ENCODE results near the gene FAH.

GRCh38 chr15:80216911-80217310 is 64.1 kb downstream of the FAH start:
- TF ChIP-seq SMC3 (conservative IDR thresholded peaks at IDR 0.05; ENCODE audit: poor library complexity) (no peak), RAD21 (conservative IDR thresholded peaks at IDR 0.05) (no peak), TAF1 (IDR thresholded peaks at IDR 0.05; ENCODE audit: low read depth) (no peak), POLR2AphosphoS5 (IDR thresholded peaks at IDR 0.05) (no peak), EP300 (conservative IDR thresholded peaks at IDR 0.05; ENCODE audit: poor library complexity, severe bottlenecking) (no peak), MXI1 (conservative IDR thresholded peaks at IDR 0.05; ENCODE audit: poor library complexity, severe bottlenecking) (no peak), EZH2 (IDR thresholded peaks at IDR 0.05; ENCODE audit: borderline replicate concordance, insufficient read depth, low read length, poor library complexity, severe bottlenecking) (no peak)
- TF ChIP-seq, protein P1, sequence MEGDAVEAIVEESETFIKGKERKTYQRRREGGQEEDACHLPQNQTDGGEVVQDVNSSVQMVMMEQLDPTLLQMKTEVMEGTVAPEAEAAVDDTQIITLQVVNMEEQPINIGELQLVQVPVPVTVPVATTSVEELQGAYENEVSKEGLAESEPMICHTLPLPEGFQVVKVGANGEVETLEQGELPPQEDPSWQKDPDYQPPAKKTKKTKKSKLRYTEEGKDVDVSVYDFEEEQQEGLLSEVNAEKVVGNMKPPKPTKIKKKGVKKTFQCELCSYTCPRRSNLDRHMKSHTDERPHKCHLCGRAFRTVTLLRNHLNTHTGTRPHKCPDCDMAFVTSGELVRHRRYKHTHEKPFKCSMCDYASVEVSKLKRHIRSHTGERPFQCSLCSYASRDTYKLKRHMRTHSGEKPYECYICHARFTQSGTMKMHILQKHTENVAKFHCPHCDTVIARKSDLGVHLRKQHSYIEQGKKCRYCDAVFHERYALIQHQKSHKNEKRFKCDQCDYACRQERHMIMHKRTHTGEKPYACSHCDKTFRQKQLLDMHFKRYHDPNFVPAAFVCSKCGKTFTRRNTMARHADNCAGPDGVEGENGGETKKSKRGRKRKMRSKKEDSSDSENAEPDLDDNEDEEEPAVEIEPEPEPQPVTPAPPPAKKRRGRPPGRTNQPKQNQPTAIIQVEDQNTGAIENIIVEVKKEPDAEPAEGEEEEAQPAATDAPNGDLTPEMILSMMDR (IDR thresholded peaks at IDR 0.05; ENCODE audit: poor library complexity, severe bottlenecking) = no peak
- TF ChIP-seq, protein P2, sequence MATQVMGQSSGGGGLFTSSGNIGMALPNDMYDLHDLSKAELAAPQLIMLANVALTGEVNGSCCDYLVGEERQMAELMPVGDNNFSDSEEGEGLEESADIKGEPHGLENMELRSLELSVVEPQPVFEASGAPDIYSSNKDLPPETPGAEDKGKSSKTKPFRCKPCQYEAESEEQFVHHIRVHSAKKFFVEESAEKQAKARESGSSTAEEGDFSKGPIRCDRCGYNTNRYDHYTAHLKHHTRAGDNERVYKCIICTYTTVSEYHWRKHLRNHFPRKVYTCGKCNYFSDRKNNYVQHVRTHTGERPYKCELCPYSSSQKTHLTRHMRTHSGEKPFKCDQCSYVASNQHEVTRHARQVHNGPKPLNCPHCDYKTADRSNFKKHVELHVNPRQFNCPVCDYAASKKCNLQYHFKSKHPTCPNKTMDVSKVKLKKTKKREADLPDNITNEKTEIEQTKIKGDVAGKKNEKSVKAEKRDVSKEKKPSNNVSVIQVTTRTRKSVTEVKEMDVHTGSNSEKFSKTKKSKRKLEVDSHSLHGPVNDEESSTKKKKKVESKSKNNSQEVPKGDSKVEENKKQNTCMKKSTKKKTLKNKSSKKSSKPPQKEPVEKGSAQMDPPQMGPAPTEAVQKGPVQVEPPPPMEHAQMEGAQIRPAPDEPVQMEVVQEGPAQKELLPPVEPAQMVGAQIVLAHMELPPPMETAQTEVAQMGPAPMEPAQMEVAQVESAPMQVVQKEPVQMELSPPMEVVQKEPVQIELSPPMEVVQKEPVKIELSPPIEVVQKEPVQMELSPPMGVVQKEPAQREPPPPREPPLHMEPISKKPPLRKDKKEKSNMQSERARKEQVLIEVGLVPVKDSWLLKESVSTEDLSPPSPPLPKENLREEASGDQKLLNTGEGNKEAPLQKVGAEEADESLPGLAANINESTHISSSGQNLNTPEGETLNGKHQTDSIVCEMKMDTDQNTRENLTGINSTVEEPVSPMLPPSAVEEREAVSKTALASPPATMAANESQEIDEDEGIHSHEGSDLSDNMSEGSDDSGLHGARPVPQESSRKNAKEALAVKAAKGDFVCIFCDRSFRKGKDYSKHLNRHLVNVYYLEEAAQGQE (IDR thresholded peaks at IDR 0.05; ENCODE audit: borderline replicate concordance) = no peak

All from neural cell (in vitro differentiated cells).